ENCODE data around the gene CS.
A peak's percentile ranks its signal among the peaks of the same experiment; 100 is the strongest.

The CS gene

DNA sequence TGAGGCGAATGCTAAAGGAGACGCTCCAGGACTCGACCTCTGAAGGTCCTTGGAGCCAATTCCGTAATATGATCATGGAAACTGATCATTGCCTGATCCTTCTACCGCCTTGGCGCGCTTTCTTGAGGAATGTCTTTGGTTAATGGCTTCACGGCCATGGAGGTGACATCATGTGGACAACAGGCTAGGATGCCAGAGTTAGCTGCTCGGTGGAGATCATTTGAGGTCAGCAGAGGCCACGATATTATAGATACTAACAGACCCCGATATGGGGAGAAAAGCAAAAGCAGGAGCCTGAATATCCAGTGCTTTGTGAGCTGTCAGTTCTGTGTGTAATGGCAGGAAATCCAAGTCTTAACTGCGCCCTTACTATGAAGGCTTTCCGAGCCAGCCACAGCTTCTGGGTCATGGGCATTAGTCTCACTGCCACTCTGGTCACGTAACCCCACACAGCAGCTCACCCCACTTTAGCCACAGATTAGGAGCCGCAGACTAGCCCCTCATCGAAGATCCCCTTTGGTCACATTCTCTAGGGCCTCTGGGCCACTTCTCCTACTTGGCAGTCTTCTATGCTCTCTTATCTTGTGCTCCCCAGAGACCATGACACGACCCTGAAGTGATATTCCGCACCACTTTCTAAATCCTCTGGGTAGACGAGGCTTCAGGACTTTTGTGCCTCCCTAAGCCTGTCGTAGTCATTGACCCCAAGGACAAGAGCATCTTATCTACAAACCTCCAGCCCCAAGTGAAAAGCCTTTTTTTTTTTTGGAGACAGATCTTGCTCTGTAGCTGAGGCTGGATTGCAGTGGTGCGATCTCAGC lies 724 bp upstream of the CS start:
- H3K36me3 ChIP-seq (ENCODE audit: control insufficient read depth, low read length): peaks cover 67% of the 10 kb centered on the region
- H3F3A ChIP-seq (ENCODE audit: control insufficient read depth, insufficient read depth): peaks cover 6% of the 10 kb centered on the region; the same call in 1 of the 2 replicates
- no peaks in the 10 kb centered on the region for H3K9me3 ChIP-seq (ENCODE audit: control insufficient read depth, insufficient read depth, low read length)
- no peak for TF ChIP-seq EZH2phosphoT487 (IDR thresholded peaks at IDR 0.05; ENCODE audit: borderline replicate concordance, low read length)
- TF ChIP-seq, protein P1, sequence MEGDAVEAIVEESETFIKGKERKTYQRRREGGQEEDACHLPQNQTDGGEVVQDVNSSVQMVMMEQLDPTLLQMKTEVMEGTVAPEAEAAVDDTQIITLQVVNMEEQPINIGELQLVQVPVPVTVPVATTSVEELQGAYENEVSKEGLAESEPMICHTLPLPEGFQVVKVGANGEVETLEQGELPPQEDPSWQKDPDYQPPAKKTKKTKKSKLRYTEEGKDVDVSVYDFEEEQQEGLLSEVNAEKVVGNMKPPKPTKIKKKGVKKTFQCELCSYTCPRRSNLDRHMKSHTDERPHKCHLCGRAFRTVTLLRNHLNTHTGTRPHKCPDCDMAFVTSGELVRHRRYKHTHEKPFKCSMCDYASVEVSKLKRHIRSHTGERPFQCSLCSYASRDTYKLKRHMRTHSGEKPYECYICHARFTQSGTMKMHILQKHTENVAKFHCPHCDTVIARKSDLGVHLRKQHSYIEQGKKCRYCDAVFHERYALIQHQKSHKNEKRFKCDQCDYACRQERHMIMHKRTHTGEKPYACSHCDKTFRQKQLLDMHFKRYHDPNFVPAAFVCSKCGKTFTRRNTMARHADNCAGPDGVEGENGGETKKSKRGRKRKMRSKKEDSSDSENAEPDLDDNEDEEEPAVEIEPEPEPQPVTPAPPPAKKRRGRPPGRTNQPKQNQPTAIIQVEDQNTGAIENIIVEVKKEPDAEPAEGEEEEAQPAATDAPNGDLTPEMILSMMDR (IDR thresholded peaks at IDR 0.05; ENCODE audit: low read depth, low read length, poor library complexity, severe bottlenecking): no peak
- no peaks in the 10 kb centered on the region for H3K27me3 ChIP-seq (ENCODE audit: control insufficient read depth, low read length)
- peaks cover 3% of the 10 kb centered on the region; the same call in 1 of the 2 replicates for H4K20me1 ChIP-seq (ENCODE audit: control insufficient read depth, insufficient read depth, low read depth, low read length)
- peaks cover 63% of the 10 kb centered on the region for H3K4me1 ChIP-seq (ENCODE audit: control insufficient read depth, low read length)
- peak overlapping the region; percentile 92 for H3K4me3 ChIP-seq (ENCODE audit: low read length)
- peak overlapping the region; percentile 72 for H3K27ac ChIP-seq (ENCODE audit: low read depth, low read length)
- H3K9me2 ChIP-seq (replicated peaks; ENCODE audit: control insufficient read depth, low read length): no peaks in the 10 kb centered on the region
- H3K79me2 ChIP-seq (ENCODE audit: control insufficient read depth, low read length): peaks cover 60% of the 10 kb centered on the region
- H3K4me2 ChIP-seq (ENCODE audit: low read length): peak overlapping the region; percentile 94

DNA sequence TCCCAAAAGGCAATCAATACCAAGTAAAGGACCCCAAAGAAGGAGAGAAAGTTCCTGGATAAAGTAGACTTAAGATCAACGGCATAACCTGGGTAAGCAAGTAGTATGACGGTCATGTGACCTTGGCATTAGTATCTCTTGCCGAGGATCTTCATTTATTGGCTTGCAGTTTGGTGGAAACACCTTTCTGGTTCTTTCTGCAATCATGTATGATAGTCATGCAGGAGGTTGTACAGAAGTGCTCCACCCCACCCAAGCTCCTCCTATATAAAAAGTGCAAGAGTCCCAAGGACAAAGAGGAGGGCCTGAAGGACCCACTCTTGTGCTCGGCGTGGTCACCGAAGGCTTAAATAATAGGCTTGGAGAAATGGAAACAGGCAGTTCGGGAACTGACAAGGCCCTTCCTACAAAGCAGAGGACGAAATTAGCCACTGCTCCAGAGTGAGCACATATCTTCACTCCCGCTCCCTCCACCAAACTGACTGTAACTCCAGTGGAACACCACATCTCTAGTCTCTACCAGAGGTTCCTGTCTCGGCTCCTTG lies 750 bp downstream of the CS start:
- H3K79me2 ChIP-seq (ENCODE audit: control insufficient read depth, low read length): peaks cover 75% of the 10 kb centered on the region
- peaks cover 71% of the 10 kb centered on the region for H3K36me3 ChIP-seq (ENCODE audit: control insufficient read depth, low read length)
- peaks cover 3% of the 10 kb centered on the region; the same call in 1 of the 2 replicates for H4K20me1 ChIP-seq (ENCODE audit: control insufficient read depth, insufficient read depth, low read depth, low read length)
- H3K4me3 ChIP-seq (ENCODE audit: low read length): peak overlapping the region; percentile 92
- H3K9me3 ChIP-seq (ENCODE audit: control insufficient read depth, insufficient read depth, low read length): no peaks in the 10 kb centered on the region
- peaks cover 5% of the 10 kb centered on the region; the same call in 1 of the 2 replicates for H3F3A ChIP-seq (ENCODE audit: control insufficient read depth, insufficient read depth)
- H3K27ac ChIP-seq (ENCODE audit: low read depth, low read length): peak overlapping the region; percentile 72
- H3K27me3 ChIP-seq (ENCODE audit: control insufficient read depth, low read length): no peaks in the 10 kb centered on the region
- H3K4me2 ChIP-seq (ENCODE audit: low read length): peak overlapping the region; percentile 94
- TF ChIP-seq EZH2phosphoT487 (IDR thresholded peaks at IDR 0.05; ENCODE audit: borderline replicate concordance, low read length): no peak
- TF ChIP-seq, protein P1 (IDR thresholded peaks at IDR 0.05; ENCODE audit: low read depth, low read length, poor library complexity, severe bottlenecking): no peak
- no peaks in the 10 kb centered on the region for H3K9me2 ChIP-seq (replicated peaks; ENCODE audit: control insufficient read depth, low read length)
- H3K4me1 ChIP-seq (ENCODE audit: control insufficient read depth, low read length): peaks cover 63% of the 10 kb centered on the region

DNA sequence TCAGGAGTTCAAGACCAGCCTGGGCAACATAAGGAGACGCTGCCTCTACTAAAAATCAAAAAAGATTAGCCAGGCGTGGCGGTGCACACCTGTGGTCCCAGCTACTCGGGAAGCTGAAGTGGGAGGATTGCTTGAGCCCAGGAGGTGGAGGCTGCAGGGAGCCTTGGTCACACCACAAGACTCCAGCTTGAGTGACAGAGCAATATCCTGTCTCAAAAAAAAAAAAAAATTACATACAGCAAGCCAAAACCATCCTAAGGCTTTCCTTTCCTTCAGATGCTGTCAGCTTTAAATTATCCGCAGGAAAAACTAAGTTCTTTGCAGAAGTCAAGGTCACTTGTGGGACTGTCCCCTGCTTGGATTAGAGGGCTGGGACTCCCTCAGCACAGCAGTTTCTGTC lies 1.3 kb downstream of the CS start:
- H4K20me1 ChIP-seq (ENCODE audit: control insufficient read depth, insufficient read depth, low read depth, low read length): peaks cover 3% of the 10 kb centered on the region; the same call in 1 of the 2 replicates
- peaks cover 63% of the 10 kb centered on the region for H3K4me1 ChIP-seq (ENCODE audit: control insufficient read depth, low read length)
- no peak for TF ChIP-seq EZH2phosphoT487 (IDR thresholded peaks at IDR 0.05; ENCODE audit: borderline replicate concordance, low read length)
- TF ChIP-seq, protein P1 (IDR thresholded peaks at IDR 0.05; ENCODE audit: low read depth, low read length, poor library complexity, severe bottlenecking): no peak
- H3K4me3 ChIP-seq (ENCODE audit: low read length): peak overlapping the region; percentile 92
- peak overlapping the region; percentile 72 for H3K27ac ChIP-seq (ENCODE audit: low read depth, low read length)
- H3F3A ChIP-seq (ENCODE audit: control insufficient read depth, insufficient read depth): peaks cover 5% of the 10 kb centered on the region; the same call in 1 of the 2 replicates
- H3K27me3 ChIP-seq (ENCODE audit: control insufficient read depth, low read length): no peaks in the 10 kb centered on the region
- H3K9me3 ChIP-seq (ENCODE audit: control insufficient read depth, insufficient read depth, low read length): no peaks in the 10 kb centered on the region
- peak overlapping the region; percentile 94 for H3K4me2 ChIP-seq (ENCODE audit: low read length)
- H3K9me2 ChIP-seq (replicated peaks; ENCODE audit: control insufficient read depth, low read length): no peaks in the 10 kb centered on the region
- peaks cover 73% of the 10 kb centered on the region for H3K36me3 ChIP-seq (ENCODE audit: control insufficient read depth, low read length)
- peaks cover 81% of the 10 kb centered on the region for H3K79me2 ChIP-seq (ENCODE audit: control insufficient read depth, low read length)
